Sigmoid colon (tissue), 3 donors: ENCODE data around the gene OTOP3.

Experiments
- POLR2A ChIP-seq, 2 donors: fragments of 450-650 bp; IDR thresholded peaks; one replicate each; pipeline ENCODE4 v1.6.1; 2016; ENCODE audit warnings: antibody characterized with exemption in 2 of 2, mild to moderate bottlenecking in 2 of 2, moderate library complexity in 2 of 2
- TF ChIP-seq, protein P1 (sequence below), 4 experiments: fragments of 450-650 bp in 3 of 4; fragments of 200-600 bp in 1 of 4; IDR thresholded peaks; one replicate each; pipeline ENCODE4 v1.5.1; 2016 to 2019; ENCODE audit warnings: antibody characterized with exemption in 4 of 4, mild to moderate bottlenecking in 3 of 4, moderate library complexity in 2 of 4

DNA sequence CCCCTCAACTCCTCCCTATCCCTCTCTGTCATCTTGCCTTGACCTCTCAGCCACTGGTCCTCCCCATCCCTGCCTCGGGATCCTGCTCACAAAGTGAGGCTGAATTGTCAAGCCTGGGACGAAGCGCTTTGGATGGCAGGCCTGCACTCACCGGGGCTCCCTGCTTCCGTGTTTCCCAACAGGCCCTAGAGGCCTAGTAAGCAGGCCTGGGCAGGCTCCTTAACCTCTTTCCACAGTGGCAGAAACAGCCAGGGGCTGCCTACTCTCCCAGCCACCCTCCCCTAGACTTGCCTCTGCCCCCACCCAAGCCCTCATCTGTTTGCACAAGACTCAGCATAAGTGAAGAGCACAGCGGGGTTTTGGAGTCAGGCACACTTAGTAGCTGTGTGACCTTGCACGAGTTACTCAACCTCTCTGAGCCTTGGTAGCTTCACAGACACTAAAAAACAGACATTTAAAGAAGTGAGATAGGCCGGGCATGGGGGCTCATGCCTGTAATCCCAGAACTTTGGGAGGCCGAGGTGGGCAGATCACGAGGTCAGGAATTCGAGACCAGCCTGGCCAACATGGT is 37.2 kb upstream of the OTOP3 start:
- TF ChIP-seq, protein P1, sequence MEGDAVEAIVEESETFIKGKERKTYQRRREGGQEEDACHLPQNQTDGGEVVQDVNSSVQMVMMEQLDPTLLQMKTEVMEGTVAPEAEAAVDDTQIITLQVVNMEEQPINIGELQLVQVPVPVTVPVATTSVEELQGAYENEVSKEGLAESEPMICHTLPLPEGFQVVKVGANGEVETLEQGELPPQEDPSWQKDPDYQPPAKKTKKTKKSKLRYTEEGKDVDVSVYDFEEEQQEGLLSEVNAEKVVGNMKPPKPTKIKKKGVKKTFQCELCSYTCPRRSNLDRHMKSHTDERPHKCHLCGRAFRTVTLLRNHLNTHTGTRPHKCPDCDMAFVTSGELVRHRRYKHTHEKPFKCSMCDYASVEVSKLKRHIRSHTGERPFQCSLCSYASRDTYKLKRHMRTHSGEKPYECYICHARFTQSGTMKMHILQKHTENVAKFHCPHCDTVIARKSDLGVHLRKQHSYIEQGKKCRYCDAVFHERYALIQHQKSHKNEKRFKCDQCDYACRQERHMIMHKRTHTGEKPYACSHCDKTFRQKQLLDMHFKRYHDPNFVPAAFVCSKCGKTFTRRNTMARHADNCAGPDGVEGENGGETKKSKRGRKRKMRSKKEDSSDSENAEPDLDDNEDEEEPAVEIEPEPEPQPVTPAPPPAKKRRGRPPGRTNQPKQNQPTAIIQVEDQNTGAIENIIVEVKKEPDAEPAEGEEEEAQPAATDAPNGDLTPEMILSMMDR (IDR thresholded peaks at IDR 0.05), result no peak
- no peak for TF ChIP-seq POLR2A (IDR thresholded peaks at IDR 0.05)
